GM18909 (cell line): ENCODE results near the gene TPRG1L.
"Not testable (repeated sequence)": the region's sequence is repeated elsewhere in the genome, so short reads cannot be mapped to it uniquely, and the experiment has no call there.

Experiments
- ATAC-seq: cut with Tn5 transposase; IDR thresholded peaks from one replicate; pipeline ENCODE4 v1.9.1; 2021; ENCODE audit warnings: mild to moderate bottlenecking; ENCODE audit not compliant: unreplicated experiment, poor library complexity

Gene TPRG1L

DNA sequence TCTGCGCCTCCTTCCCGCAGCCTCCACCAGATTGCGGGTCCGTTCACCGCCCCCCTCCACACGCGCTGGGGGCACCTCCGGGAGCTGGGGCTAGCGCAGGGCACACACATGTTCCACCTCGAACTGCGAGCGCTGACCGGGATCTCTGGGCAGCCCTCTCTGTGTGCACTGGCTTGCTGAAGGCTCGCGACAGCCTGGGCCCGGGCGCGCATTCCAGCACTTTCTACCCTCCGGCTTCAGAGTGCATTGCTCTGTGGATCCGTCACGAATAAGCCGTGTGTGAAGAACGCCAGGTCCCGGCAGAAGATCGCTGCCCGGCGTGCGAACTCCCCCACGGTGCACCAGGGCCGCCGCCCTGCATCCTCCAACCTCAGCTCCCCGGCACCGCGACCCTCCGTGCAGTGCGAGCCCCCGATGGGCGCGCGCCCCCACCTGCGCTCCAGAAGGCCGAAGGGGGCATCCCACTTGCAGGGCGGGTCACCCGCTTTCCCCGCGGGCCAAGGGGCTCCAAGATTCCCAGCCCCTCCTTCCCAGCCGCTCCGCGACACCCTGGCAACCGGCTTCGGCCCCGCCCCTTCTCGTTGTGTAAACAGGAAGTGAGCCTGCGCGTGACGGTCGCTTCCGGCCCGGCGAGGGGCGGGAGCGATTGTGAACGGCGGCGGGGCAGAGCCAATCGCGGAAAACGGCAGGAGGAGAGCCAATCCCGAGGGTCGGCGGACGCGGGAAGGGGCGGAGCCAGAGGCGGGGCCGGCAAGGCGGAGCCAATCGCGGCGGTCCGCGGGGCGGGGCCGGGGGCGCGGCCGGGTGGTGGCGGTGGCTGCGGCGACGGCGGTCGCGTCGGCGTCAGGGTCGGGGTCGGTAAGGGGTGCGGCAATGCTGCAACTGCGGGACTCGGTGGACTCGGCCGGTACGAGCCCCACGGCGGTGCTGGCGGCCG is at the start of gene TPRG1L:
TPRG1L (plus strand) TSS at position 816 of the 937 bp plus-strand sequence; CDS start at position 874, 58 bp downstream.
- peak; percentile 93 for ATAC-seq

- ATAC-seq: not testable (repeated sequence)
These were observed 49.3 kb upstream of the TPRG1L start for GRCh38 chr1:3575515-3575914.

- ATAC-seq: no peak
These were observed 48.8 kb upstream of the TPRG1L start for GRCh38 chr1:3575993-3576392.

GRCh38 chr1:3577300-3577699 is 47.5 kb upstream of the TPRG1L start:
- no peak for ATAC-seq

- ATAC-seq: no peak
These were observed 46.9 kb upstream of the TPRG1L start for GRCh38 chr1:3577711-3578432.

DNA sequence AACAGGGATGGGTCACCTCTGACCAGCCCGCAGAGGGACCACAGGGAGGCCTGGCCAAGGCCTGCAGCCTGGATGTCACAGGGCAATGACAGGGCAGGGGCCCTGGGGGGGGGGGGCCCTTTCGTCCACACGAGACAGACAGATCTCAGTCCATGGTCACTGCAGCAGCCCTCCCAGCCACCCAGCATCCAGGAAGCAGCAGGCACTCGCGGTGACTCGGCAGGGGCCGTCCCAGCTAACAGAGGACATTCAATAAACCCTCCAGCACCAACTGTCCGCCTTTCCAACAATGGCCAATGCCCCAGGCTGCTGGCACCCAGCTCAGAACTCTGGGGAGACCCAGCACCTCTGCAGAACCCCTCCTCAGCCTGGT is 46.4 kb upstream of the TPRG1L start:
- ATAC-seq: no peak

DNA sequence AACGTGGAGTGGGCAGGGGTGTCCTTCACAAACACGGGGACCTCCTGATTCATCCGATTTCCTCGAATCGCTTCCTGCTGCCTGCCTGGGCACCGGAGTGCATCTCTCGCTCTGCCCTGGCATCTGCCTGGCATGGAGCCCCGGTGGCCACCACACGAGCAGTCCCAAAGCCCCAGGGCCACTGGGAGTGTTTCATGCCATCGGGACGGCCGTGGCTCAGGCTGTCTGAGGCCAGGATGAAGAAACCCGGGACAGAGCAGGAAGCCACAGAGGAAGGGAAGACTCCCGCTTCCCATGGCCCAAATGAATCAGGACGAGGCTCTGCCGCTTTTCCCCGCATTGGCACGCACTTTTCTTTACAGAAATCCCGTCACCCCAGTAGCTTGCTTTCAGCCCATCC is 45.9 kb upstream of the TPRG1L start:
- no peak for ATAC-seq

- ATAC-seq: no peak
These were observed 45.2 kb upstream of the TPRG1L start for GRCh38 chr1:3579626-3580025.

- ATAC-seq: no peak
These were observed 44.6 kb upstream of the TPRG1L start for GRCh38 chr1:3580231-3580630.

- ATAC-seq: no peak
These were observed 43.3 kb upstream of the TPRG1L start for GRCh38 chr1:3581296-3582036.

- not testable (repeated sequence) for ATAC-seq
These were observed 41.1 kb upstream of the TPRG1L start for GRCh38 chr1:3583751-3584150.

DNA sequence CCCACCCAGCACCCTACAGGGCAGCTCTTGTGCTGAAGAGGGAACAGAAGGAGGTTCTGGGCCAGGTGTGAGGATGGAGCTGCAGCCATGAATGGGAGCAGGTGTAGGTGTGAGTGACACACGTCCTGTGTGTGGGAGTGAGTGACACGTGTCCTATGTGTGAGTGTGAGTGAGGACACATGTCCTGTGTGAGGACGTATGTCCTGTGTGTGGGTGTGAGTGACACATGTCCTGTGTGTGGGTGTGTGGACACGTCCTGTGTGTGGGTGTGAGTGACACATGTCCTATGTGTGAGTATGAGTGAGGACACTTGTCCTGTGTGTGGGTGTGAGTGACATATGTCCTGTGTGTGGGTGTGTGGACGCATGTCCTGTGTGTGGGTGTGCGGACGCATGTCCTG is 39.9 kb upstream of the TPRG1L start:
- ATAC-seq: no peak

DNA sequence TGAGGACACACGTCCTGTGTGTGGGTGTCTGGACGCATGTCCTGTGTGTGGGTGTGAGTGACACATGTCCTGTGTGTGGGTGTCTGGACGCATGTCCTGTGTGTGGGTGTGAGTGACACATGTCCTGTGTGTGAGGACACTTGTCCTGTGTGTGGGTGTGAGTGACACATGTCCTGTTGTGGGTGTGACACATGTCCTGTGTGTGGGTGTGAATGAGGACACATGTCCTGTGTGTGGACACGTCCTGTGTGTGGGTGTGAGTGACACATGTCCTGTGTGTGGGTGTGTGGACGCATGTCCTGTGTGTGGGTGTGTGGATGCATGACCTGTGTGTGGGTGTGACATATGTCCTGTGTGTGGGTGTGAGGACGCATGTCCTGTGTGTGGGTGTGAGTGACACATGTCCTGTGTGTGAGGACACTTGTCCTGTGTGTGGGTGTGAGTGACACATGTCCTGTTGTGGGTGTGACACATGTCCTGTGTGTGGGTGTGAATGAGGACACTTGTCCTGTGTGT is 39.4 kb upstream of the TPRG1L start:
- not testable (repeated sequence) for ATAC-seq

DNA sequence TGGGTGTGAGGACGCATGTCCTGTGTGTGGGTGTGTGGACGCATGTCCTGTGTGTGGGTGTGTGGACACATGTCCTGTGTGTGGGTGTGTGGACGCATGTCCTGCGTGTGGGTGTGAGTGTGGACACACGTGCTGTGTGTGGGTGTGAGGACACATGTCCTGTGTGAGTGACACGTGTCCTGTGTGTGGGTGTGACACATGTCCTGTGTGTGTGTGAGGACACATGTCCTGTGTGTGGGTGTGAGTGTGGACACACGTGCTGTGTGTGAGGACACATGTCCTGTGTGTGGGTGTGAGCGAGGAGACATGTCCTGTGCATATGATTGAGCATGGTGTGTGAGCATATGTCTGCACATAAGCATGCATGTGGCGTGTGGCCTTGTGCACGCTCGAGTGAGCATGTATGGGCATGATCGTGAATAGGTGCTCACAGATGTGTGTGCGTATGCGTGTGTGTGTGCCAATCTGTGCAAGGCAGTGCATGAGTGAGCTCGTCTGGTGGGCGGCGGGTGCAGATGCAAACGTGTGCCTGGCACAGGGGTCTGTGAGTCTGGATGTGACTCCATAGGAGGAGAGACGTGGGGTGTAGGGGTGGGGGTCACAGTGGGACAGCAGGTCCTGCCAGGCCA is 38.8 kb upstream of the TPRG1L start:
- no peak for ATAC-seq

GRCh38 chr1:3586986-3587759 is 37.6 kb upstream of the TPRG1L start:
- ATAC-seq: no peak

DNA sequence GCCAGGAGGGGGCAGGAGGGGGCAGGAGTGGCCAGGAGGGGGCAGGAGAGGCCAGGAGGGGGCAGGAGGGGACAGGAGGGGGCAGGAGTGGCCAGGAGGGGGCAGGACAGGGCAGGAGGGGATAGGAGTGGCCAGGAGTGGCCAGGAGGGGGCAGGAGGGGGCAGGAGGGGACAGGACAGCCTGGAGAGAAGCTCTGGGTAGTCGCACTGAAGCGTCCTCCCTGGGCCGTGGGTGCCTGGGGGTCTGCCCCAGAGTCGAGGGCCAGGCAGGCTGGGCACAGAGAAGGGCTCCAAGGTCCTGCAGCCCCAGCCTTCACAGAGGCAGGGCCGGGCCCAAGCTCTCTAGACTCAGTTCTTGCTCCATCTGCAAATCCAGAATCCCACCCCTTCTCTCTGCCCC is 36.4 kb upstream of the TPRG1L start:
- no peak for ATAC-seq

- no peak for ATAC-seq
These were observed 34.6 kb upstream of the TPRG1L start for GRCh38 chr1:3590139-3590763.

DNA sequence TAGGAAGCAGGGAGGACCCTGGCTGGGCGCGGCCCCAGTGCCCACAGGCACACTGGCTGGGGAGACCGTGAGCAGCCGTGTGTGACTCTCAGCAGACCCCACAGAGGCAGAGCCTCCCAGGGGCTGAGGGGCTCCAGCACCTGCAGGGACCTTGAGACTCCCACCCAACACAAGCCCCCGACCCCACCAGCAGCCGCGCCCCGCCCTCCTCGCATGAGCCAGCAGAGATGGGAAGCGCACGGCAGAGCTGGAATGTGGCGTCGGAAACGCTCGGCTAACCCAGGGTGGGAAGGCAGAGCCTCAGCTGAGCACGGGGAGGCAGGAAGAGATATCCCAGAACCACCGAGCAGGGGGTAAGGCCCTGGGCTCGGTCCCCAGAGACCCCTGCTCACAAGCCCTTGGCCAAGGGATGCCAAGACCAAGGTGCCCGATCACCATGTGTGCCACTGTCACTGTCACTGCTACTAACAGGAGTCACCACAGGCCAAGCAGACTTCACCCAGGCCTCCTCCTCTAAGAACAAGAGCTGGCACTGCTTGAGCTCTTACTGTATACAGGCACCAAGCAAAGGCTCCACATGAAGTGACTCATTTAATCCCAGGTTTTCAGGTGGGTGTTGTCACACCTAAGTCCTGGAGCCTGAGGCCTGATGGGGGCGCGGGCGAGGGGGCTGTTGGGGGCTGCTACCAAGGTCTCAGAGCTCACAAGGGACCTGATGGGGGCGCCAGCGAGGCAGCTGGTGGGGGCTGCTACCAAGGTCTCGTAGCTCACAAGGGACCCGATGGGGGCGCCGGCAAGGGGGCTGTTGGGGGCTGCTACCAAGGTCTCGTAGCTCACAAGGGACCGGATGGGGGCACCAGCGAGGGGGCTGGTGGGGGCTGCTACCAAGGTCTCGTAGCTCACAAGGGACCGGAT is 33.6 kb upstream of the TPRG1L start:
- ATAC-seq: no peak
